ENCODE measurements around the gene ZNF776.
"Not testable (repeated sequence)": the region's sequence is repeated elsewhere in the genome, so short reads cannot be mapped to it uniquely, and the experiment has no call there.

ZNF776 gene

GRCh38 chr19:57746580-57747471 is at the start of gene ZNF776:
ZNF776 (plus strand) TSS chr19:57746815; CDS start chr19:57747059, 244 bp downstream.
- in situ Hi-C loops (cut with MboI; ENCODE audit: low sequenced_read_pairs): no loop called here

- in situ Hi-C loops (cut with MboI; ENCODE audit: low sequenced_read_pairs): no loop called here
These were observed 45.0 kb upstream of the ZNF776 start for GRCh38 chr19:57701625-57702024.

DNA sequence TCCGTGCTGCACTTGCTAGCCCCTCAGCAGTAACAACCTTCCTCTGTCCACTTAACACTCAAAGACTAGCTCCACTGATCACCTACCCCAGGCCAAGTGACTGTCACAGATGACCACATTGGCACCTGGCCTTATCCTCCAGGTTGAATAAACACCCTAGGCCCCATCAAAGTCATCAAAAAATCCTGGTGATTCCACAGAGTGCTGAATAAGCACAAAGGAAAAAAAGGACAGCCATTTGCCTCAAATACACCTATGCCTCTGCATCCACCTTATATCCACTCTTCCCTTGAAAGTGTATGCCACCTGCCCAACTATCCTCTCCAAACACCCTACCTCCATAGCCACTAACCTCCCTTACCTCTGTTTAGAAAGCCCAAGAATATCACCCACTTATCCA is 40.3 kb upstream of the ZNF776 start:
- in situ Hi-C loops (cut with MboI; ENCODE audit: low sequenced_read_pairs): no loop called here

GRCh38 chr19:57708641-57709361 is 37.8 kb upstream of the ZNF776 start, which contains the start of gene ZNF154:
ZNF154 (minus strand) TSS chr19:57709204; CDS start chr19:57708971, 233 bp downstream.
- in situ Hi-C loops (cut with MboI; ENCODE audit: low sequenced_read_pairs): no loop called here

- in situ Hi-C loops (cut with MboI; ENCODE audit: low sequenced_read_pairs): no loop called here
These were observed 37.0 kb upstream of the ZNF776 start for GRCh38 chr19:57709616-57710015.

DNA sequence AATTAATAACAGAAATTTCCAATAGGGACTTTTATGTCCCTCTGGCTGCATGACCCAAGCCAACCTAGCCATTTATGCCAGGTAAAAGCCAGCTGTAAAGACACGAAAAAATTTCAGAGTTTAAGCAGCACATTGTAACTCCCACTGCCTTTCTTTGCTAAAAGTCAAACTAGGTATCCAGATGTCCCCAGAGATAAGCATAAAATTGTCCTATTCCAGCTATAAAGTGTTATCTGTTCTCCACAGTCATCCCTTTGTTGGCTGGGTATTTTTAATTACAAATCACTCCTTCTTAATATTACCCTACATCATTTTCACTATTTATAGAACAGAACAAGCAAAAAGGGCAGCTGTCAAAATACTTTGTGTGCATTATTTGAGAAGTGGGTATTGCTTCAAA is 34.4 kb upstream of the ZNF776 start:
- in situ Hi-C loops (cut with MboI; ENCODE audit: low sequenced_read_pairs): no loop called here

DNA sequence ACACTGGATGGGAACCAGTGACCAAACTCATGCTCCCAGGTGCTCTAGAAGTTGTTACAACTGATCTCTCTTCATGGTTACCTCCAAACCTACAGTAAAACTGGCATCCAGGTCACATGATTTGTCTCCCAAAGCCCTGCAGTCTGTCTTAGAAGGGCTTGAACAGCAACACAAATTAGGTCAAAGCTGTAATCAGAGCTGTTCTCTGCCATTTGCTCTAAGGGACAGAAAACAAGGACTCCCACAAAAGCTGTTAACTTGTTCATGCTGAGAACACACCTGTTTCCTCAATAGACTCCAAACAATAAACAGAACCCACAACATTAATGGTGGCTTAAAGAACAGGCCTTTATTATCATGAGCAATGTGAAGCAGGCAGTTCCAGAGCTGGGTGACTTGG is 27.2 kb upstream of the ZNF776 start:
- in situ Hi-C loops (cut with MboI; ENCODE audit: low sequenced_read_pairs): no loop called here

DNA sequence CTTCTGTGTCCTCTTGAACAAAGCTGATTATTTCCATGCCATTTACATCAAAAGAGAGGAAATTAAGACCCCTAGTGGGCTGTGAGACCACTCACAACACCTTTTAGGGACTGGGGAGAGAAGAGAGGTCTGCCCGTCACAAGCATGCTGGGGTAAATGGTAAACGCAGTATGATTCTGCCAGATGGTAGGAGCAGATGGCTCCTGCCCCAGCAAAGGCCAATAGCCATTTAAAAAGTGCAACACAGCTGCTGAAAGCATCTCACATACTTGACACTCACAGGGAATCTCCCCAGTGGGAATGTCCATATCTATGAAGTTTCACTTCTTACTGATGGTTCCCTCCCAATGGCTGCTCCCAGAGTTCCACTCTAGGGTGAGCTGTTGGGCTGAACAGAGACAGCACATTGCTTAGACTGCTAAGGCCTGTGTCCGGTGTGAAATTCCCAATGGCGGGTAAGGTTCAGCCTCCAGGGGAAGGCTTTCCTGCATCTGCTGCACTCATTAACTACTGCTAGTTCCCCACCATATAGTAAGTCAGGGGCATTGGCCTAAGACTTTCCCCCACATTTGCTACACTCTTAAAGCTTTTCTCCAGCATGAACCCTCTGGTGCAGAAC is 26.6 kb upstream of the ZNF776 start:
- in situ Hi-C loops (cut with MboI; ENCODE audit: low sequenced_read_pairs): no loop called here

GRCh38 chr19:57720878-57721277 is 25.7 kb upstream of the ZNF776 start:
- in situ Hi-C loops (cut with MboI; ENCODE audit: low sequenced_read_pairs): no loop called here

- in situ Hi-C loops (cut with MboI; ENCODE audit: low sequenced_read_pairs): not testable (repeated sequence)
These were observed 8.3 kb upstream of the ZNF776 start for GRCh38 chr19:57738320-57738719.

GRCh38 chr19:57738770-57739169 is 7.8 kb upstream of the ZNF776 start:
- in situ Hi-C loops (cut with MboI; ENCODE audit: low sequenced_read_pairs): not testable (repeated sequence)

GRCh38 chr19:57747472-57747807 is 825 bp downstream of the ZNF776 start:
- in situ Hi-C loops (cut with MboI; ENCODE audit: low sequenced_read_pairs): no loop called here

- in situ Hi-C loops (cut with MboI; ENCODE audit: low sequenced_read_pairs): no loop called here
These were observed 1.4 kb downstream of the ZNF776 start for GRCh38 chr19:57748029-57748428.

DNA sequence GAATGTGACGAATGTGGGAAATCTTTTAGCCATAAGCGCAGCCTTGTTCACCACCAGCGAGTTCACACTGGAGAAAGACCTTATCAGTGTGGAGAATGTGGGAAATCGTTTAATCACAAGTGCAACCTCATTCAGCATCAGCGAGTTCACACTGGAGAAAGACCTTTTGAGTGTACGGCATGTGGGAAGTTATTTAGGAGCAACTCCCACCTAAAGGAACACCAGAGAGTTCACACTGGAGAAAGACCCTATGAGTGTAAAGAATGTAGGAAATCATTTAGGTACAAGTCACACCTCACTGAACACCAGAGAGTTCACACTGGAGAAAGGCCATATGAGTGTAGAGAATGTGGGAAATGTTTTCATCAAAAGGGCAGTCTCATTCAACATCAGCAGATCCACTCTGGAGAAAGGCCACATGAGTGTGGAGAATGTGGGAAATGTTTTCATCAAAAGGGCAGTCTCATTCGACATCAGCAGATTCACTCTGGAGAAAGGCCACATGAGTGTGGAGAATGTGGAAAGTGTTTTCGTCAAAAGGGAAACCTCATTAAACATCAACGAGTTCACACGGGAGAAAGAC is 7.6 kb downstream of the ZNF776 start:
- in situ Hi-C loops (cut with MboI; ENCODE audit: low sequenced_read_pairs): no loop called here

- in situ Hi-C loops (cut with MboI; ENCODE audit: low sequenced_read_pairs): no loop called here
These were observed 8.4 kb downstream of the ZNF776 start for GRCh38 chr19:57755031-57755430.

GRCh38 chr19:57757941-57758340 is 11.3 kb downstream of the ZNF776 start:
- in situ Hi-C loops (cut with MboI; ENCODE audit: low sequenced_read_pairs): no loop called here

GRCh38 chr19:57759096-57759495 is 12.5 kb downstream of the ZNF776 start:
- in situ Hi-C loops (cut with MboI; ENCODE audit: low sequenced_read_pairs): no loop called here

DNA sequence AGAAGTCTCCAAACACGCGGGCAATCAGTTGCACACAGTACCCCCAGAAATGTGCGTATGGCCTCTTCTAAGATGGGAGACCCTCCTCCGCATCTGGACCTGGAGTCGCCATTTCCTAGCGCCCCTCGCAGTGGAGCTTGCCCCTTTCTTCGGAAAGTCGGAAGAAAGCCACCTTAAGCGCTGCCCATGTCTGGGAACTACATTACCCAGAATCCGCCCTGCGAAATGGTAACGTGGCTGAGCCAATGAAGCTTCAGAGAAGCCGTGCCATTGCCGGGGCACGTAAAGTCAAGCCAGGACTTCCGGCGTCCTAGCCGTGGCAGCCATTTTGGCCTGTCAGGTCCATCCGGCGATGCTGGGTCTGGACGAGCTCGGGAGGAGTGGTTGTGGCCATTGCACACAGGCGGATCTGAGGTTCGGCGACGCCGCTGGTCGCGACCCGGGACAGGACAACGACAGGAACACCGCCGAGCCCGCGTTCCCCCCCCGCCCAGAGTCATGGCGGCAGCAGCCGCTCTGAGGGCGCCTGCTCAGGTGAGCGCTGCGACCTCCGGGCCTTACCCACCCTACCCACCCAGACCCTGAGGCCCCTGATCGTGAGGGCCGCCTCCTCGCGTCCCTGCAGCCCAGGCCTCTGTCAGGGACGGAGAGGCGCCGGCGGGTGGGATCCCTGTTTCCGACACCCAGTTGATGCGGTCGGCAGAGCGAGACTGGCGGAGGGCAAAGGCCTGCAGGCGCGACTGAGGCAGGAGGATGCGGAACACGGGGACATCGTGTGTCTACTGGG is 22.9 kb downstream of the ZNF776 start, which contains the start of gene ZNF586:
Gene ZNF586 (plus strand): TSS at position 332 of the 787 bp plus-strand sequence. CDS start 167 bp downstream, at position 499.
- in situ Hi-C loops (cut with MboI; ENCODE audit: low sequenced_read_pairs): no loop called here

DNA sequence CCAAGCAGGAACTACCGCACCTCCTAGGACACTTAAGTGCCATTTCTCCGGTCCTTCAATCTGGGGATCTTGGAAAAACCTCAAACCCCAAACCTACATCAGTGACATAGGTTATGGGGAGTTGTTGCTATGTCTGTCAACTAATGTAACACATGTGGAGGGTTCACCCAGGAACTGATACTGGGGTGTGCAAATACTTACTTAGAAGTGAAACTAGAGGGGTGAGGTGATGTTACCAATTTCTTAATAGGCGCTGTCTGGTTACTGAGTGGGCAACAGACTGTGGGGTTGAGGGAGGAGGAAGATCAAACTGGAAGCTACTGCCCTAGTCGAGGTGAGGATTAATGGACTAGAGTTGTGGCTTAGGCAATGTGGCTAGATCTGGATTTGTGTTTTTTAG is 24.8 kb downstream of the ZNF776 start:
- in situ Hi-C loops (cut with MboI; ENCODE audit: low sequenced_read_pairs): no loop called here

DNA sequence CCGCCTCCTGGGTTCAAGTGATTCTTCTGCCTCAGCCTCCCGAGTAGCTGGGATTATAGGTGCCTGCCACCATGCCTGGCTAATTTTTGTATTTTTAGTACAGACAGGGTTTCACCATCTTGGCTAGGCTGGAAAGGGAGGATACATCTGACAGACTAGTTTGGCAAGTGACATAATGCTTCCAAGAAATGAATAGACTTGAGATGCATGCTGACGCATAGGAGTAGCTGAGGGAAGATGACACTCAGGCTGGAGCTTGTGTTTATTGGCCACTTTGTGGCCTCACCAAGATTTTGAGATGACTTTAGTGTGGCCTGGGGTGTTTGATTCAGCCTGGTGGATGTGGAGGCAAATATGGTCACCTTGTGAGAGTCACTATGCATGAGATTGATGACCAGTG is 26.9 kb downstream of the ZNF776 start:
- in situ Hi-C loops (cut with MboI; ENCODE audit: low sequenced_read_pairs): no loop called here

All from HL-60/S4 (cell line).